Measurements from ENCODE around the gene TM4SF4. TPM values are rescaled to one million over a fixed set of nuclear protein-coding genes. Genes with fewer than 3 reads are reported as not detected.
A peak's percentile ranks its signal among the peaks of the same experiment; 100 is the strongest.

Gene TM4SF4
- total RNA-seq, 1 donor from 2014 or later: not detected

DNA sequence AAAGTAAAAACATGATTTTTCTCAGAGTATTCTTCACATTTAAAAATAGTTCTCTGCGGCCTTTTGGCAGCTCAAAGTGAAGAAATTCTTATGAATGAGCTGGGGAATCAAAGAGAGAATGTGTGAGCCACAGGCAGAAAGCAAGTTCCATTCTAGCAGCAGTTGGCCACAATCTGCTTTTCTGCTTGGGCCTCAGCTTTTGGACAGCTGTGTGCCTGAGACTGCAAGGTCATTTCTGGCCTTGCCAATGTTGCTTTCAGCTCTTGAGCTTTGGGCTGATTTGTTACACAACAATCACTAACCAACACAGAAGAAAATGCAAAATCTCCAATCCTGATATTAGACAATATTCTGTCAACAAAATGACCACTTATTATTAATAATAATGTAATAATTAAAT lies 14.4 kb upstream of the TM4SF4 start:
- H3K4me3 Mint-ChIP-seq: no peak overlapping the region
- no peak overlapping the region for H2AFZ ChIP-seq (replicated peaks)

DNA sequence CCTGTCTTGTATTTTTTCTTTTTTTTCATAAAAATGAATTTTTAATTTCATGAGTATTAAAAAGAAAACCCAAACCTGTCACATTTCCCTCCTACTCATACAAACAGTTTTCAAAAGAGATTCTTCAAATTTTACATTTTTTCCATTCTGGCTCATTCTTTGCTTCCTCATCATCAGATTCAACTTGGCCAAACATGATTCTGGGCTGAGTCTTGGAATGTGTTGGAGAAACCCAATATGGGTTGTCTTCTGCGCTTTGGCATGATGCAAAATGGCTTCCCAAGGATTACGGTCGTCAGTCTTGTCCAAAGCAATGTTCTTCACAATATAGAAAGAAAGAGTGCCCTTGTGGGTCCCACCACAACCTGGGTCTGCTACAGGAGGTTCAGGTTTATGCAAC lies 12.4 kb upstream of the TM4SF4 start:
- Histone ChIP-seq H3K4me1 (no peaks in the 10 kb centered on the region), H3K36me3 (no peaks in the 10 kb centered on the region), H3K9me3 (ENCODE audit: low read depth) (no peaks in the 10 kb centered on the region), H2AFZ (replicated peaks) (peak overlapping the region; percentile 26), H3K9ac (no peak overlapping the region), H3K27ac (no peak overlapping the region), H4K20me1 (ENCODE audit: low read depth) (no peaks in the 10 kb centered on the region), H3K4me2 (no peak overlapping the region), H3K27me3 (no peaks in the 10 kb centered on the region), H3K79me2 (ENCODE audit: low read depth) (no peaks in the 10 kb centered on the region), H3K4me3 (no peak overlapping the region), H3F3A (ENCODE audit: low read depth) (no peaks in the 10 kb centered on the region)
- no peaks in the 10 kb centered on the region for H3K4me1 Mint-ChIP-seq
- H3K27me3 Mint-ChIP-seq (ENCODE audit: insufficient read depth, low read depth): peaks cover 4% of the 10 kb centered on the region
- TF ChIP-seq EZH2 (IDR thresholded peaks at IDR 0.05) (no peak), EZH2phosphoT487 (IDR thresholded peaks at IDR 0.05) (no peak)
- TF ChIP-seq, protein P1, sequence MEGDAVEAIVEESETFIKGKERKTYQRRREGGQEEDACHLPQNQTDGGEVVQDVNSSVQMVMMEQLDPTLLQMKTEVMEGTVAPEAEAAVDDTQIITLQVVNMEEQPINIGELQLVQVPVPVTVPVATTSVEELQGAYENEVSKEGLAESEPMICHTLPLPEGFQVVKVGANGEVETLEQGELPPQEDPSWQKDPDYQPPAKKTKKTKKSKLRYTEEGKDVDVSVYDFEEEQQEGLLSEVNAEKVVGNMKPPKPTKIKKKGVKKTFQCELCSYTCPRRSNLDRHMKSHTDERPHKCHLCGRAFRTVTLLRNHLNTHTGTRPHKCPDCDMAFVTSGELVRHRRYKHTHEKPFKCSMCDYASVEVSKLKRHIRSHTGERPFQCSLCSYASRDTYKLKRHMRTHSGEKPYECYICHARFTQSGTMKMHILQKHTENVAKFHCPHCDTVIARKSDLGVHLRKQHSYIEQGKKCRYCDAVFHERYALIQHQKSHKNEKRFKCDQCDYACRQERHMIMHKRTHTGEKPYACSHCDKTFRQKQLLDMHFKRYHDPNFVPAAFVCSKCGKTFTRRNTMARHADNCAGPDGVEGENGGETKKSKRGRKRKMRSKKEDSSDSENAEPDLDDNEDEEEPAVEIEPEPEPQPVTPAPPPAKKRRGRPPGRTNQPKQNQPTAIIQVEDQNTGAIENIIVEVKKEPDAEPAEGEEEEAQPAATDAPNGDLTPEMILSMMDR (IDR thresholded peaks at IDR 0.05): no peak
- DNase-seq (ENCODE audit: low spot score): no peak
- peaks cover 9% of the 10 kb centered on the region for H3K9me3 Mint-ChIP-seq
- no peaks in the 10 kb centered on the region for H3K36me3 Mint-ChIP-seq
- H3K27ac Mint-ChIP-seq: no peak overlapping the region
- H3K4me3 Mint-ChIP-seq: no peak overlapping the region

More for the DNA sequence above, 14.4 kb upstream of the TM4SF4 start:
- no peak overlapping the region for H3K9ac ChIP-seq
- H3K4me3 ChIP-seq: no peak overlapping the region
- Mint-ChIP-seq H3K27me3 (ENCODE audit: insufficient read depth, low read depth) (peaks cover 4% of the 10 kb centered on the region), H3K27ac (no peak overlapping the region), H3K36me3 (no peaks in the 10 kb centered on the region), H3K4me1 (no peaks in the 10 kb centered on the region), H3K9me3 (peaks cover 9% of the 10 kb centered on the region)
- no peak overlapping the region for H3K4me2 ChIP-seq
- H4K20me1 ChIP-seq (ENCODE audit: low read depth): no peaks in the 10 kb centered on the region
- H3K27ac ChIP-seq: no peak overlapping the region
- no peaks in the 10 kb centered on the region for H3K27me3 ChIP-seq
- no peaks in the 10 kb centered on the region for H3K36me3 ChIP-seq
- no peak for DNase-seq (ENCODE audit: low spot score)
- no peaks in the 10 kb centered on the region for H3K79me2 ChIP-seq (ENCODE audit: low read depth)
- no peaks in the 10 kb centered on the region for H3K4me1 ChIP-seq
- no peaks in the 10 kb centered on the region for H3K9me3 ChIP-seq (ENCODE audit: low read depth)
- no peak for TF ChIP-seq EZH2phosphoT487 (IDR thresholded peaks at IDR 0.05)
- no peak for TF ChIP-seq EZH2 (IDR thresholded peaks at IDR 0.05)
- TF ChIP-seq, protein P1 (IDR thresholded peaks at IDR 0.05): no peak
- H3F3A ChIP-seq (ENCODE audit: low read depth): no peaks in the 10 kb centered on the region

DNA sequence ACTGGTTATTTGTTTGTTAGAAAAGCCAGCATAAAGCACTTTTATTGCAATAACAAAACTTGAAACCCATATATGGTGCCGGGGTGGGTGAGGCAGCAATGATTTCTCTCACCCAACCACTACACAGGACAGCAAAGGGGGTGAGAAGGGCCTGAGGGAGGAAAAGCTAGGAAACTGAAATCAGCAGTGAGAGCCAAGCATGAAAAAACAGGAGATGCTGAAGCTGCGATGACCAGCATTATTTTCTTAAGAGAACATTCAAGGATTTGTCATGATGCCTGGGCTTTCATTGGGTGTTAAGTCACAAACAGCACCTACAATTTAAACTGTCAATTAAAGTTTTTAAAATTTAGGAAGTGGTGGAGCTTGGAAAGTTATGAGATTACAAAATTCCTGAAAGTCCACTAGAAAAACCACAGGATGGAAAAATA lies 11.9 kb upstream of the TM4SF4 start:
- peaks cover 4% of the 10 kb centered on the region for H3K27me3 Mint-ChIP-seq (ENCODE audit: insufficient read depth, low read depth)

More for the DNA sequence above, 11.9 kb upstream of the TM4SF4 start:
- no peak for TF ChIP-seq EZH2phosphoT487 (IDR thresholded peaks at IDR 0.05)
- TF ChIP-seq, protein P1 (IDR thresholded peaks at IDR 0.05): no peak
- no peak for TF ChIP-seq EZH2 (IDR thresholded peaks at IDR 0.05)
- Histone ChIP-seq H3K36me3 (no peaks in the 10 kb centered on the region), H3K9ac (no peak overlapping the region), H3K79me2 (ENCODE audit: low read depth) (no peaks in the 10 kb centered on the region), H3K27me3 (no peaks in the 10 kb centered on the region), H3K27ac (no peak overlapping the region), H3F3A (ENCODE audit: low read depth) (no peaks in the 10 kb centered on the region), H3K4me2 (no peak overlapping the region), H2AFZ (replicated peaks) (peak overlapping the region; percentile 26), H3K9me3 (ENCODE audit: low read depth) (no peaks in the 10 kb centered on the region), H4K20me1 (ENCODE audit: low read depth) (no peaks in the 10 kb centered on the region), H3K4me3 (no peak overlapping the region), H3K4me1 (no peaks in the 10 kb centered on the region)
- no peak for DNase-seq (ENCODE audit: low spot score)
- Mint-ChIP-seq H3K4me1 (no peaks in the 10 kb centered on the region), H3K9me3 (peaks cover 9% of the 10 kb centered on the region), H3K4me3 (no peak overlapping the region), H3K27ac (no peak overlapping the region), H3K36me3 (no peaks in the 10 kb centered on the region)
